A549 (cell line): ENCODE results near the gene CAMK4.

Source experiments
- ESRRA ChIP-seq: fragments of 150-350 bp; IDR thresholded peaks from 2 replicates; pipeline ENCODE4 v1.6.1; 2014; ENCODE audit warnings: mild to moderate bottlenecking, low read length, borderline replicate concordance
- HOXA7 ChIP-seq: fragments of 250-450 bp; sonication (Bioruptor Pico); IDR thresholded peaks from 2 replicates; pipeline ENCODE4 v1.5.0; 2020; ENCODE audit warnings: mild to moderate bottlenecking, moderate library complexity
- POLR2A ChIP-seq: IDR thresholded peaks from 2 replicates; pipeline ENCODE4 v1.6.1; 2012; ENCODE audit warnings: mild to moderate bottlenecking, low read length
- ZFP36 ChIP-seq: fragments of 450-650 bp; IDR thresholded peaks from 2 replicates; pipeline ENCODE4 v1.6.1; 2014; ENCODE audit warnings: borderline replicate concordance; ENCODE audit not compliant: partially characterized antibody
- TF ChIP-seq, protein P1 (sequence below): fragments of 200-600 bp; sonication (generic); IDR thresholded peaks from 2 replicates; pipeline ENCODE4 v1.6.1; 2016; ENCODE audit warnings: antibody characterized with exemption, mild to moderate bottlenecking, moderate library complexity

DNA sequence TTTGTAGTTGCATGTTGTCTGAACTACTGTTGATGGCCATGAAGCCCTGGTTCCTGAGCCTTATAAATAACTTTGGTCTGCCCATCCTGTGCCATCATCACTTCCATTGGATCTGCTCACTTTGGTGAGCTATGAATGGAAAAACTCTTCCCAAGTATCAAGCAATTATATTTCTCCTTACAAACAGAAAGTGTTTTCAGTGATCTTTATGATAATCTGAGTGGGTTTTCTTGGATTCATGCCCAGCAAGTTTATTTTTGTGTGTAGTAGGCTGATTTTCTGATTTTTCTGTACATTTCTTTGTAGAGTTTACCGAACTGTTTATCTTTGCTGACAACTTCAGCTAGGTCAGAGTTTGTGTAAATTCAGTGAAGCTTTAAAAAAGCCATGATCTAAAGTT, 31.0 kb downstream of the CAMK4 start:
- TF ChIP-seq POLR2A (no peak), ESRRA (no peak), HOXA7 (no peak), ZFP36 (no peak)
- TF ChIP-seq, protein P1, sequence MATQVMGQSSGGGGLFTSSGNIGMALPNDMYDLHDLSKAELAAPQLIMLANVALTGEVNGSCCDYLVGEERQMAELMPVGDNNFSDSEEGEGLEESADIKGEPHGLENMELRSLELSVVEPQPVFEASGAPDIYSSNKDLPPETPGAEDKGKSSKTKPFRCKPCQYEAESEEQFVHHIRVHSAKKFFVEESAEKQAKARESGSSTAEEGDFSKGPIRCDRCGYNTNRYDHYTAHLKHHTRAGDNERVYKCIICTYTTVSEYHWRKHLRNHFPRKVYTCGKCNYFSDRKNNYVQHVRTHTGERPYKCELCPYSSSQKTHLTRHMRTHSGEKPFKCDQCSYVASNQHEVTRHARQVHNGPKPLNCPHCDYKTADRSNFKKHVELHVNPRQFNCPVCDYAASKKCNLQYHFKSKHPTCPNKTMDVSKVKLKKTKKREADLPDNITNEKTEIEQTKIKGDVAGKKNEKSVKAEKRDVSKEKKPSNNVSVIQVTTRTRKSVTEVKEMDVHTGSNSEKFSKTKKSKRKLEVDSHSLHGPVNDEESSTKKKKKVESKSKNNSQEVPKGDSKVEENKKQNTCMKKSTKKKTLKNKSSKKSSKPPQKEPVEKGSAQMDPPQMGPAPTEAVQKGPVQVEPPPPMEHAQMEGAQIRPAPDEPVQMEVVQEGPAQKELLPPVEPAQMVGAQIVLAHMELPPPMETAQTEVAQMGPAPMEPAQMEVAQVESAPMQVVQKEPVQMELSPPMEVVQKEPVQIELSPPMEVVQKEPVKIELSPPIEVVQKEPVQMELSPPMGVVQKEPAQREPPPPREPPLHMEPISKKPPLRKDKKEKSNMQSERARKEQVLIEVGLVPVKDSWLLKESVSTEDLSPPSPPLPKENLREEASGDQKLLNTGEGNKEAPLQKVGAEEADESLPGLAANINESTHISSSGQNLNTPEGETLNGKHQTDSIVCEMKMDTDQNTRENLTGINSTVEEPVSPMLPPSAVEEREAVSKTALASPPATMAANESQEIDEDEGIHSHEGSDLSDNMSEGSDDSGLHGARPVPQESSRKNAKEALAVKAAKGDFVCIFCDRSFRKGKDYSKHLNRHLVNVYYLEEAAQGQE = no peak
